ENCODE results near the gene SLC16A10.

- peak; percentile 85 for TF ChIP-seq POLR2A (IDR thresholded peaks at IDR 0.05; ENCODE audit: low read depth, low read length)
- TF ChIP-seq SMC3 (IDR thresholded peaks at IDR 0.05; ENCODE audit: low read depth, low read length) = peak; percentile 77
- TF ChIP-seq CHD1 (IDR thresholded peaks at IDR 0.05; ENCODE audit: low read depth, low read length) = peak; percentile 84; the same call in 1 of the 2 replicates
- peak; percentile 98 for TF ChIP-seq CTCF (conservative IDR thresholded peaks at IDR 0.05; ENCODE audit: low read depth, low read length)
- TF ChIP-seq RFX5 (IDR thresholded peaks at IDR 0.05; ENCODE audit: low read depth, low read length) = no peak
- 0 out of 2 replicates have a peak, but pooled peaks have one; percentile 60 for TF ChIP-seq ELK1 (IDR thresholded peaks at IDR 0.05; ENCODE audit: borderline replicate concordance, low read depth, low read length)
- TF ChIP-seq MXI1 (IDR thresholded peaks at IDR 0.05; ENCODE audit: borderline replicate concordance, low read depth, low read length) = peak; percentile 89
- peak; percentile 12; the same call in 1 of the 2 replicates for TF ChIP-seq NFE2L2 (IDR thresholded peaks at IDR 0.05; ENCODE audit: low read depth, low read length)
- TF ChIP-seq CEBPB (IDR thresholded peaks at IDR 0.05; ENCODE audit: low read depth, low read length) = no peak
Observed at GRCh38 chr6:111259089-111259831, 172.0 kb downstream of the SLC16A10 start.
